Stromal cell of bone marrow (primary cell): Measurements from ENCODE around the gene COLGALT1.
"Not testable (repeated sequence)": the region's sequence is repeated elsewhere in the genome, so short reads cannot be mapped to it uniquely, and the experiment has no call there.

ENCODE experiments used
- DNase-seq: peaks from one replicate; pipeline ENCODE4 v3.0.0-alpha.2; 2012; ENCODE audit warnings: low read depth

The COLGALT1 gene

GRCh38 chr19:17532557-17532956, 22.9 kb upstream of the COLGALT1 start:
- no peak for DNase-seq

- DNase-seq = no peak
Measured at GRCh38 chr19:17534767-17535166, 20.7 kb upstream of the COLGALT1 start.

- no peak for DNase-seq
Measured at GRCh38 chr19:17536955-17537354, 18.5 kb upstream of the COLGALT1 start.

GRCh38 chr19:17538684-17539237, 16.7 kb upstream of the COLGALT1 start:
- DNase-seq = no peak

GRCh38 chr19:17539238-17540117, 16.0 kb upstream of the COLGALT1 start:
- DNase-seq = peak; percentile 77

GRCh38 chr19:17540174-17540573, 15.3 kb upstream of the COLGALT1 start:
- DNase-seq = no peak

- DNase-seq = no peak
Measured at GRCh38 chr19:17541184-17541759, 14.2 kb upstream of the COLGALT1 start.

- DNase-seq = no peak
Measured at GRCh38 chr19:17542042-17542441, 13.4 kb upstream of the COLGALT1 start.

GRCh38 chr19:17542793-17543582, 12.5 kb upstream of the COLGALT1 start:
- no peak for DNase-seq

- no peak for DNase-seq
Measured at GRCh38 chr19:17543986-17544385, 11.5 kb upstream of the COLGALT1 start.

- DNase-seq = no peak
Measured at GRCh38 chr19:17544418-17544817, 11.0 kb upstream of the COLGALT1 start.

GRCh38 chr19:17548145-17548544, 7.3 kb upstream of the COLGALT1 start:
- DNase-seq = no peak

- no peak for DNase-seq
Measured at GRCh38 chr19:17549085-17549740, 6.2 kb upstream of the COLGALT1 start.

- DNase-seq = no peak
Measured at GRCh38 chr19:17550076-17550667, 5.3 kb upstream of the COLGALT1 start.

GRCh38 chr19:17552735-17553134, 2.7 kb upstream of the COLGALT1 start:
- not testable (repeated sequence) for DNase-seq

- DNase-seq = peak; percentile 91
Measured at GRCh38 chr19:17553256-17553655, 2.2 kb upstream of the COLGALT1 start.

GRCh38 chr19:17554968-17555479, 425 bp upstream of the COLGALT1 start:
- DNase-seq = no peak

GRCh38 chr19:17555929-17556813, 722 bp downstream of the COLGALT1 start:
- DNase-seq = no peak

- no peak for DNase-seq
Measured at GRCh38 chr19:17556995-17557394, 1.5 kb downstream of the COLGALT1 start.

- DNase-seq = no peak
Measured at GRCh38 chr19:17557466-17557865, 2.0 kb downstream of the COLGALT1 start.
